Measurements from ENCODE around the gene CASR.
A peak's percentile ranks its signal among the peaks of the same experiment; 100 is the strongest.

CASR gene

DNA sequence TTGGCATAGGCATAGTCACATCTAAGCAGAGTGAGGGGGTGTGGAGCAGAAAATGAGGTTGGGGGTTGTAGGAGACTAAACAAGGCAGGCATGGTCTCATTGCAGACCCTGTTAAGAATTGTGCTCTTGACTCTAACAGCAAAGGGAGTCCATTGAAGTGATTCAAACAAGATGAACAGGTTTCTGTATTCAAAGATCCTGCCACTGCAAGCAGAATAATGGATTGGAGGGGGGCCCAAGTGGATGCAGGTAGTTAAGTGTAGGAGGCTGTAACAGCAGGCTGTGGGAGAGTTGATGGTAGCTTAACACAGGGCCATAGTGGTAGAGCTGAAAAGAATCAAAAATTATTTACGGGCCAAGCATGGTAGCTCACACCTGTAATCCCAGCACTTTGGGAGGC lies 34.4 kb downstream of the CASR start:
- DNase-seq, result no peak

DNA sequence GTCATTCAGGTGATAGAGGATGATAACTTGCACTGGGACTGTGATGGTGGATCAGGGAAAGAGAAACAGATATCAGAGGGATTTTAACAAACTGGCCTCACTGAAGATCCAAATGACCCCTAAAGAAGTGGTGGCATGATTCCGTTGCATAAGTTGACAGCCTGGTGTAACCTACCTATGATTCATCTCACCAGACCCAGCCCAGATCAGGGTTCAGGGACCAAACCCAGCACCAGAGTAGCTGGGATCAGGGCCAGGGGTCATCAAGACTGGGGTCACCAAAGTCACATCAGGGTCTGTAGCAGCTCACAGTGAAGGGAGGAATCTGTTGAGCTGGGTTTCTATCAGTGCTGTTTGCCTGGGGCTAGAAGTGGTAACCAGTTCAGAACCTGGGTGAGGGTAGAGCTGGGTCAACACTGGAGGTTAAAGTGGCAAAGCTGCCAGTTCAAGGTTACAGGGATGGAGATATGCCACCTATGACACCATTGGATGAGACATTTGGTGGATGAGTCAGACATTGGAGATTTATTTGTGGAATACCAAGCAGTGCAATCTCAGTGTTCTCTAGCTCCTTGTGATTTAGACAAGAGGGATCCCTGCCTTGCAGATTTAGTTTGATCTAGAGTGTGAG lies 35.9 kb downstream of the CASR start:
- no peak for DNase-seq

DNA sequence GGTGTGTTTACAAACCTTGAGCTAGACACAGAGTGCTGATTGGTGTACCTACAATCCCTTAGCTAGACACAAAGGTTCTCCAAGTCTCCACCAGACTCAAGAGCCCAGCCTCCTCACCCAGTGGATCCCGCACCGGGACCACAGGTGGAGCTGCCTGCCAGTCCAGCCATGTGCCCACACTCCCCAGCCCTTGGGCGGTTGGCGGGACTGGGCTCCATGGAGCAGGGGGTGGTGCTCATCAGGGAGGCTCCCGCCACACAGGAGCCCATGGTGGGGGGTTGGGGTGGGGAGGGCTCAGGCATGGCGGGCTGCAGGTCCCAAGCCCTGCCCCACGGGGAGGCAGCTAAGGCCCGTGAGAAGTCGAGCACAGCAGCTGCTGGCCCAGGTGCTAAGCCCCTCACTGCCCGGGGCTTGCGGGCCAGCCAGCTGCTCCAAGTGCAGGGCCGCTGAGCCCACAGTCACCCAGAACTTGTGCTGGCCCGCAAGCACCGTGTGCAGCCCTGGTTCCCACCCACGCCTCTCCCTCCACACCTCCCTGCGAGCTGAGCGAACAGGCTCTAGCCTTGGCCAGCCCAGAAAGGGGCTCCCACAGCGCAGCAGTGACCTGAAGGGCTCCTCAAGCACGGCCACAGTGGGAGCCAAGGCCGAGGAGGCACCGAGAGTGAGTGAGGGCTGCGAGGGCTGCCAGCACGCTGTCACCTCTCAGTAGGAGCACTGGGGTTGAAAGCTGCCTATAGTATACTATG lies 43.7 kb downstream of the CASR start:
- no peak for DNase-seq

DNA sequence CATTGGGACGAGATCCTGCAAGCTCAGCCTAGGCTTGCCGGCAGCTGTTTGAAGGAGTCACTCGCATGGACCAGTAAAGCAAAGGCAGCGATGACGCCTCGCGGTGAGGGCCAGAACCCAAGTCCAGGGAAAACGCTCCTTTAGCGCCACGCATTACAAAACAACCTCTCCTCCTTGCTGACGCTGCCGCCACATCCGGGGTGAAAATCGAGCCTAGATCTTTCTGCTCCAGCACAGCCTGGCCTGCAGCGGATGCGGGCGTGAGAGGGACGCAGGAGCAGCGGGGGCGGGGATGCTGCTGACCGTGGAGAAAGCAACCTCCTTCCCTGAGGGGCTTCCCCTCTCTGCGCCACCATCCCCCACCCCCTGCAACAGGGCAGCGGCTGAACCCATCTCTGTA lies 46.7 kb downstream of the CASR start:
- DNase-seq, result no peak

DNA sequence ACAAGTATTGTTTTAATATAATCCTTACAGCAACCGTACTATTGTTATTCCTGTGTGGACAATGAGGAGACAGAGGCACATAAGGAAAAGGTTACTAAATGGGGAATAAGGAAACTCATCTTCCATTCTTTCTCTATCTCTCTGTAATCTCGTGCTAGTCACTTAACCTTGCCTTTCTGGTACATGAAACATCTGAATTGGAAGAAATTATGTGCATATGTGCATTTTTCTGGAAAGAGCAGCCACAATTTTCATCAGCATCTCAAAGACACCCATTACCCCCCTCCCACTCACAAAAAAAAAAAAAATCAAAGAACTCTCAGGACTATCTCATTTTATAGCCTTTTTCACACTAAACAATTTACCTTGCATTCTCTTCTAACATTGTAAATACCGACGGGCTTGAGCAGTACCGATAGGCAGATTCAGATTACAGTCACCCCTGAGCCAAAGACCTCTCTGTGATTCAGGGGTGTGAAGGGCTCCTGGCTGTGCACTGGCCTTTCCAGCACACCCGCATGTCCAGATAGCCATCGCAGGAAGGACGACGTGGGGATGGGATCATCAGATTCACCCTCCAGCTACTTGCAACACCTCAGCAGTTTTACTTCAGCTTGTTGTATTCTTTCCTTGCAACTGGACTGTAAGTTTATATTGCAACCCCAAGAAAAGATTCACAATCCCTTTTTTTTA lies 48.1 kb downstream of the CASR start:
- no peak for DNase-seq

DNA sequence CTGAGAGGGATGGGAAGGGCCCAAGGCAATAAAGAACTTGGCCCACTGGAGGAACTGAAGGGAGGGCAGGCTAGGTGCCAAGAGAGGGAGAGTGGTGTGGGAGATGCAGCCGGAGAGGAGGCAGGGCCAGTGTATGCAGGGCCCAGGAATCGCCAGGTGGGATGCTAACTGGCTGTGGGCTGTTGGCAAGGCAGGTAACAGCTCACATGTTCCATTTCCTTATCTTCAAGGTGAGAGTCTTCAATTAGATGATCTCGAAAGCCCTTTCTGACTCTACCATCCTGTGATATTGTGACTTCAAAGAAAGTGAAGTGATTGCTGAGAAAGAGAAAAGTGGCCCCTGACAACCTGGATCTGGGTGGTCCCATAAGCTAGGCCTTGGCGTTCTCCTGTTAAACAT lies 49.0 kb downstream of the CASR start:
- no peak for DNase-seq

DNA sequence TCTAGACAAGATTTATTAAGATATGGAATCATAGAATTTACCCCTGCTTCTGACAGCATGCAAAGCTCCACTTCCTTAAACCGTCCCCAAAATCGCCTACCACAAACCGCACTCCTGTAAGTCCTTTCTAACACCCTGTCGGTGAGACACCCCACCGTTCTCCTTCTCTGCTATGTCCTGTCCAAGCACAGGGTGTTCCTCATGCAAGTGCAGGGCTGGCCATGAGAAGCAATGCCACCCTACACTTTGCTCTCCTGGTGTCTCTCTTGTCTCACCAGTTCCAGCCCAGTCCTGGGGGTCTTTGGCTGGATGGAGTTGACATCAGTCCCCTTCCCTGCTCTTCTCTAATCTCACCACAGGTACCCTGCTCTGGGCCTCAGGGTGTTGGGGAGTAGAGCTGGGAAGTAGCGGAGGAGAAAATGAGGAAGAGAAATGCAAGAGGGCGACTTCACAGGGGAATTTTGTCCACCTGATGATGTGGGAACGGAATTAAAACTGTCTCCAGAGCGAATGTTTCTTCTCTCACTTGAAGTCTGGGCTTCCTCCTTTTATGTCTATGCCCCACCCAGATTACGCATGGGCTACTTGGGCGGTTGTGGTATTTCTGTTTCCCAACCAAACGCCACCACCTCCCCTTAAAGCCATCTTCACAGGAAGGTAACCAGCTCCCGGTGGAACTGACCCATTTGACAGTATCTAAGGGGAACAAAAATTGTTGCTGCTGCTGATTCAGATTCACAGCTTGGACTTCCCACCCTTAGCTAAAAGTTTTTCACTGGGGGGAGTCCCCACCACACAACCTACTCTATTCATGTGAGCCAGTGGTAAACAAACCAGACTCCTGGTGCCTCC lies 49.9 kb downstream of the CASR start:
- peak; percentile 94 to 99 for DNase-seq

DNA sequence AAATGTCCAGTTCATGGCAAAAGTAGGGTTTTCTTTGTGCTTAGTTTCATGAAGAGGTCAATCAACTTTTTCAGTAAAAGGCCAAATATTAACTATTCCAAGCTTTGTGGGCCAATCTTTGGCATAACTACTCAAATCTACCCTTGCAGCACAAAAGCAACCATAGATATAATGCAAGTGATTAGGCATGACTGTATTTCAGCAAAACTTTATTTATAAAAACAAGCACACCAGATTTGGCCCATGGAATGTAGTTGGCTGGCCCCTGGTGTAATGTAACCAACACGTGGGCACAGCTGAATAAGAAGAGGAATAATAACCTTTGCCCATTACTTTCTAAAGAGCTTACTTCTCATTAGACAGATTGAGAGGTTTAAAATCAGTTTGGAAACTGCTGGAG lies 50.6 kb downstream of the CASR start:
- no peak for DNase-seq

DNA sequence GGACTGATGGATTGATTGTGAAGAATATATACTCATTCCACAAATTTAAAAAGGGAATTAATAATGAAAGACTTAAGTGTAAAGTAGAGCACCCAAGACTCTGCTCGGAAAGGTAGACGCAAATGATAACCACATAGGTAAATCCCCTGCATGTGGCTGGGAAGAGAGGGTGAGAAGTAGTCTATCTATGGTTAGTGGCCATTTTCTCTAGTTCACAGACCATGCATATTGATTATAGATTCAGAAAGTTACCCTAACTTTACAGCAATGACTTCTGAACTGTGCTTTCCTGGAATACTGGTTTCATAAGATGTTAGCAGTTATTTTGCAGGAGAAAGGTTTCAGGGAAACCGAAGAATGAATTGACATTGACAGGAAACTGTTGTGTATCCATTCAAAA lies 51.7 kb downstream of the CASR start:
- DNase-seq, result no peak

DNA sequence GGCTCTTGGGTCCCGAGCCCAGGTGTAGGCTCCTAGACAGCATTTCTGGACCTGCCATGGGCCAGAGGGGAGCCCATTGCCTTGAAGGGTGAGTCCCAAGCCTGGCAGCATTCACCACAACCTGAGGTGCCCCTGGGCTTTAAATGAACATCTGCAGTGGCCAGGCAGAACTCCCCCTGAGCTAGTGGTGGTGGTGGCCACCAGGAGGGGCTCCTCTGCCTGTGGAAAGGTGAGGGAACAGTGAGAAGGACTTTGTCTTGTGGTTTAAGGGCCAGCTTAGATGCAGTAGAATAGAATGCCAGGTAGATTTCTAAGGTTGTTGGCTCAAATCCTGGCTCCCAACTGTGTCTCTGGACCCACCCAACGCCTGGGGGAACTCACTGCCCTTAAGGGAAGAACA lies 55.6 kb downstream of the CASR start:
- no peak for DNase-seq

DNA sequence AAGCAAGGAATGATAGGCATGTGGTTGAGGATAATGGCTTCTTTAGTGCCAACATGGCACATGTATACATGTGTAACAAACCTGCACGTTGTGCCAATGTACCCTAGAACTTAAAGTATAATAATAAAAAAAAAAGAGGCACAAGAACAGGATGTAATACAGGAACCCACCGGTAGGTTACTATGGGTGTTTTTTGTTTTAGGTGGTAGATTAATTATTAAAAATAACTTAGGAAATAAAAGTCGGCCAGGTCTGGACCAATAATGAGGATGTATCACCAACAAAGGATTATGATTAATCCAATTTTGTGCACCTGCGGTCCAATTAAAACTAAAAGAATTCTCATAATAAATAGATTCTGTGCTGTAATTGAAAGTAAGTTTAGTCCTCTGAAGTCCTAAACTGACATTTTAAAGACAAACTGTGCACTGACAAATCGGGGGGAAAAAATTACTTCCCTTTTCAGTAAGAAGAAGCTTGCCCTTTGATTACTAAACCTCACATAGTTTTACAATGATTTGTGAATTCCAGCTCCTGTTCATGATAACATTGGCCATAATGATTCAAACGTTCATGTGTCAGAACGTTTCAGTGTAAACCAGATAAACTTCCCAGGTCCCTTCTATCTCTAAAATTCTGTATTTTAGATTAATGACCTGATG lies 62.2 kb downstream of the CASR start:
- DNase-seq, result peak; percentile 74 to 83

DNA sequence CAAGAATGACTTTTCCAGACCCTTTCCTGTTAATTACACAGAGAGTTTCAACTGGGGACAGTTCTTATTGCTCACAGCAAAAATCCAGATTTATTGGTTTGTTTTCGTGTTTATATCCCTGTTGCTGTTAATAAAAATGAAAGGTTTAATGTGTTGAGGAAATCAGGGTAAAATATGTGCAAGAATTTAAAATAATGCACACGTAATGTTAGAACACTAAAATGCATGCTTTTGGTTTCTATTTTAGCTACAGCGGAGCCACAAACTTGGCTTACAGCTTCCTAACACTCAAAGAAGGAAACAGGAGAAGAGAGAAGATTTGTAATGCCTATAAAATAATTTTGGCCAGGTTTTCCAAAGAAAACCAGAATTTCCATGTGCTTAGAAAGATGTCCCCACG lies 62.7 kb downstream of the CASR start:
- DNase-seq, result peak; percentile 57 to 59

DNA sequence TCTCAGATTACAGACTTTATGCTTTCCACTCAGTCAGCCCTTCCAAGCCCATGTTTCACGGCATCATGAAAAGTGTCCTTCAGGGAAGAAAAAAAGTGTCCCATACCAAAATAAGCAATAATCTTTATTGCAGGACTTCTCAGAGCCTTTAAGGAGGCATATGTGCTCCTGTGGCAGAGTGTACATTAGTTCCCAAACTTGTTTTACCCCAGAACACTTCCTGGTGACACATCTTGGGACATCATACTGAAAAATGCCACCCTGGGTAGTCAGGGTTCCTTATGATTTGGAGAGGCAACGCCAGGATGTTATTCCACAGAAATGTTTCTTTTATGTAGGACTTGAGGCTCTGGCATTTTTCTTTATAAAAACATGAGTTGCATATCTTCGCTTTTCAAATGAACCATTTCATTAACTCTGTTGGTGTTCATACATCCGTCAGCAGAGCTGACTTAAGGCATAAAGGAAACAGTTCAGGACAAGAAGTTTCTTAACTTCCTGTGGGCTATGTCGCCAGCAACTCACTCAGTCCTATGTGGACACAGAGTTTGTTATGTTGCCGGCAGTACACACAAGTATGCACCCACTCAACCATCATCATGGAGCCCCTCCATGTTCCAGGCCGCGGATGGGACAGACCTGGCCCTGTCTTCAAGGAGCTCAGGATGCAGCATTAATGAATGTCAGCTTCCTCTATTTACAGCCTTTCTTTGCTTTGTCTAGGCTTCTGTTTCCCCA lies 63.8 kb downstream of the CASR start:
- peak; percentile 67 to 70 for DNase-seq

DNA sequence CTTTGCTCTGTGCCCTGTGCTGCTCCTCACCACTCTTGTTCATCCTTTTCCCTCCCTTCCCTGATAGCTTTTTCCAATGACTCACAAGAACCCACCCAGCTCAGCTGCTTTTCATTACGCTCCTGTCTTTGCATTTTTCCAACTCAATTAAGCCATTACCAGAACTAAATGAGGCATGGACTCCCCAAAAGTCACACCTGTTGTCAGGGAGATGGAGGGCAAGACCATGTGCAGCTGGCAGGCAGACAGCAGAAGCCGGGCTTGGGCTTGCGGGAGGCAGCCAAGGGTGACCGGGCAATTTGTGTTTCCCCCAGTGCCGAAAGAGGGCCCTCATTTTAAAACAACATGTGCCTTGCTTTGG lies 64.3 kb downstream of the CASR start:
- no peak for DNase-seq

DNA sequence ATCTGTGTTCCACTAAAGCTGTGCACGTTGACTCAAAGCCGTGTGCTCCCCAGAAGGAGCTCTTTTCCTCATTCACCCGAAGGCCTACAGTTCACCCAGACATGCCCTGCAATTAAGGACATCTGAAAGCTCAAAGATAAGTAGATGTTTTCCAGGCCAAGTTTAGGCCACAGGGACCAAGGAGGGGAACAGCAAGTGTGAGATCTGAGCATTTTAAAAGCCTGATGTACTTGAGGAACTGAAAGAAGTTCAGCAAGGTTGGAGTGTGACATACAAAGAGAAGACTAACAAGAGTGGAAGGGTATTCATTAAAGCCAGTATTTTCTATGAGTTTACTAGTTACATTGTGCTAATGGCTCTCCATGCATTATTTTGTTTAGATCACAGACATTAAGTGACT lies 68.0 kb downstream of the CASR start:
- DNase-seq, result no peak

DNA sequence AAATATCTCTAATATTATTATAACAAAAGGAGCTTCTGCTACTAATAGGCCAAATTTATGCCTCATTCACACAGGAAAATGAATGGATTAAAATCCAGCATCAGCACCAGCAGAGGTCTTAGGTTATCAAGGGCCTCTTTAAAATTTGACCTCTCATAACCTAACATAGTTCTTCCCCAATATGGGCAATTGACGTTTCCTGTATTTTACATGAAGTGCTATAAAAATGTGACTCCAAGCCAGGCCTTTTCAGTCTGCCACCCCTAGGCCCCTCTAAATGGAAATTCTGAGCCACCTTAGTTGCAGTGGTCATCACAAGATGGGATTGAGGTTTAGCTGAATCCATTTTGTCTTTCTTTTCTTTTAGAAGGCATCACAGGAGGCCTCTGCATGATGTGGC lies 70.1 kb downstream of the CASR start:
- peak in 1 of 2 donors; percentile 14 for DNase-seq

DNA sequence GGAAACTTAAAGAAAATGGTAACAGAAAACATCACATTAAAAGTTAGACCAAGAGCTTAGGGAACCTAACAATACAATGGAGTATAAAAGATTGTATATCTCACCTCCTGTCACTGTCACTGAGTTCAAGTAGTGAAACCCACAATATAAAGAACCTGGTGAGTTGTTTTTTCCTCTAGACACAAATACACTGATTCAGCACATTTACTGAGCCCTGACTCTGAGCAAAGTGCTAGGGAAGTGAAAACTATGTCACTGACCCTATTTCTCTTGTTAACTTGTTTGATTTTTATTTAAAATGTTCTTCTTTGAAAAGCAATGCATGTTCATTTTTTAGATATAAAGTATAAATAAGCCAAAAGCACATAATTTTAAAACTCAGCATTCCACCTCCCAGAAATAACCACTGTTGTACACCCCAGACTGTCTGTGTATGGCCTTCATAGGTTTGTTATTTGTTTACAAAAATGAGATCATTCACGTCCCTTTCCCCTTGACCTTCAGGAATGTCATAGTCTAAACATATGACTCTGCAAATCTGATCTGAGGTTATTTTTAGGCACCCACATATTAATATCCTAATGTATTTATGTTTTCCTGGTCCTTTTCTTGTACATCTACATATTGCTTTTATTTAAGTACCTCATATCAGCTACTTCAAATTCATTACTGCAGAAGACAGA lies 72.4 kb downstream of the CASR start:
- peak; percentile 52 to 55 for DNase-seq

DNA sequence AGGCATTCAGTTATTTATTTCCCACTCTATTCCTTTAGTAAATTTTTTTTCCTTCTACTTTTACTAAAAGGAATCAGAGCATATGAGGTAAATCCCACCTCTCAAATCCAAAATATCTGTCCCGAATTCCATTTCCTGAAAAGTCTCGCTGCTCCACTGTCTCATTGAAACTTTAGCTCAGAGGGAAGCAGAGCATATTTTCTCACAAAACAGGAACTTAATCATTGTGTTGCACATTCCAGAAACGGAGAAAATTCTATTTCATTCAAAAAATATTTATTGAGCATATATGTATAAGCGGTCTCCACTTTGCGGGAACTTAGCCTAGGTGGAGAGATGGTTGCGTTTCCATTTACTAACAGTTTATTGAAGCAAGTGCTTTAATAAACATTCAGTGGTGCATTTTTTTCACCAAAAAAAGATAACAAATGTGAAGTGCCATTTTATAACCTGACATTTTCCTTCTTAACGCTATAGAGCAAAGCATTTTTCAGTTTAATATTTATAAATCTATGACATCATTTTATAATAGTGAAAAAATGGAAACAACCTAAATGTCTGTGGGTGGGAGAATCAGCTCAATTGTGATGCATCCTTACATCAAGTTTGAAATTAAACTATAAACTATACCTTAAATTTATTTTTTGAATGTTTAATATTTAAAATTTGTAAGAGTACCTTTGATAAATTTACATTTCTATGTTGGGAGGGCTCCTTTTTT lies 74.3 kb downstream of the CASR start:
- DNase-seq, result peak in 1 of 2 donors; percentile 31

DNA sequence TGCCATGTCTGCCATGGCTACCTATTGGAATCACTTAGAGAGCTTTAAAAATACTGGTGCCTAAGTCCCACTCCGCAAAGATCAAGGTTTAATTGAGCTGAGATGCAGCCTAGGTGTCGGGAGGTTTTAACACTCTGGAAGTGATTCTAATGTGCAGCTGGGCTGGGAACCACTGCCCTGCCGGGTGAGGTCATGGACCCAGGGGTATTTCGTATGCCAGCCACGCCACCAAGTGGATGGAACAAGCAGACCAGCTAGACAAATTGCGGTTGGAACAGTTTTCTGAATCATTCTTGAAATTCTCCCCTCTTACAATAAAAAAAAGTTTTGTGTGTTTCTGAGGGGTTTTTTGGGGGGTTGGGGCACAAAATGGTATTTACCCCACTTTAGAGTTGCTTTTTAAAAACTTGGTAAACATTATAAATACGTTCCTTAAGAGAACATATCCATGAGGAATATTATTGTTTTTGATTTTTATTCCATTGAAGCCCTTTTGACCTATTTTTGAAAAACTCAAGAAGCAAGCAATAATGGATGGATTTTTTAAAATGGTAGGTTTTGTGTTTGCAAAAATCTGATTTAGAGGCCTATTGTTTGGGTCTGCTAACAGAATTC lies 75.4 kb downstream of the CASR start:
- DNase-seq, result peak; percentile 77 to 80

DNA sequence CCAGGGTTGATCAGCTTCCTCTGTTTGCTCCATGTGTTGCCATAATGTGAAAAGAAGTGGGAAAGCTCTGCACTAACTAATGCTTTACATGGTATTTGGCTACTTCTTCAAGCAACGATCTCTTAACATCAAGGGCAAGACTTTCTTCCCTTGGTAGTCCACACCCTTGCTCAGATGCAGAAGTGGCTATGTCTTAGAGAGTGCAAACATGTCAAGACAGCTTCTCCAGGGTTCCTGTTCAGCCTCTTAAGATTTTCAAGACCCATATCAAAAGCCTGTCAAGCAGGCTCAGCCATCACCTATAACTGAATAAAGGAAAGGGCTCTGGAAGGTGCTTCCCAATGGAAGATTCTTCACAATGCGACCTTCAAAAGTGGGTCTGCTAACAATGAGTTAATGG lies 76.7 kb downstream of the CASR start:
- no peak for DNase-seq

Data from inflammatory macrophage treated with lipopolysaccharide for 1 hour (primary cell).